GM21367 (cell line): ENCODE data around the gene CARMIL1.

ENCODE experiments used
- ATAC-seq: cut with Tn5 transposase; IDR thresholded peaks from one replicate; pipeline ENCODE4 v1.9.1; 2021; ENCODE audit not compliant: unreplicated experiment

Gene CARMIL1

DNA sequence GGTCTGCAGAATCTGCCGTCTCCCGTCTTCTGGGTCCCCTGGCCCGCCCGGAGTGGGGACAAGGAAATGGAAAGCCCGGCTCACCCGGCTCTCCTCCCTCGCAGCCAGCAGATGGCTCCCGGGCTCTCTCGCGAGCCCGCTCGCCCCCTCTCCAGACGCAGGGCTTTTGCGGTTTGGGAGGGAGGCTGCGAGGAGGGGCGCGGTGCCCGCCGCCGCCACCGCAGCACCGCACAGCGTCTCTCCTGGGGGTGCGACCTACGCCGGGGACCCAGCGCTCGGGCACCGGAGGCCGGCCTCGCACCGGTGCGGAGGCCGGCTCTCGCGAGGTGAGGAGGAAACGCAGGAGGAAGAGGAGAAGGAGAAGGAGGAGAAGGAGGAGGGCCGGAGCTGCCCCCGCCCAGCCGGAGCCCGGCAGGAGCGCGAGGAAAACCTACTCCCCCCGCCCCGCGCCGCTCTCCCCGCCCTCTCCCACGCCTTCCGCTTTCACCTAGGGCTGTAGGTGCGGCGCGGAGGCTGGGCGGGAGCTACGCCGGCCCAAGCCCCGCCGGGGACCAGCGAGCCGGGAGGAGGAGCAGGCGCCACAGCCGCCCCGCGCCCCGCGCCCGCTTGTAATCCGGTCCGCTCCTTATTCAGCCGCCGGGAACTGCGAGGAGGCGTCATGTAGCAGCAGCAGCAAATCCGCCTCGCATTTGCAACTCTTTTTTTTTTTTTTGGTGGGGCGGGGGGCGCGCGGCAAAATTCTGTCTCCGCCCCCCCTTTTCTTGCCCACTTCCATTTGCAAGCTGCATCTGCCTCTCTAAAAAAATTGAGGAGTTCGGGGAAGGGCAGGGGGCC, at the start of gene CARMIL1:
Gene CARMIL1 (plus strand): TSS at position 461 of the 834 bp plus-strand sequence. CDS start 422 bp downstream, outside the sequence.
- ATAC-seq: peak; percentile 55

DNA sequence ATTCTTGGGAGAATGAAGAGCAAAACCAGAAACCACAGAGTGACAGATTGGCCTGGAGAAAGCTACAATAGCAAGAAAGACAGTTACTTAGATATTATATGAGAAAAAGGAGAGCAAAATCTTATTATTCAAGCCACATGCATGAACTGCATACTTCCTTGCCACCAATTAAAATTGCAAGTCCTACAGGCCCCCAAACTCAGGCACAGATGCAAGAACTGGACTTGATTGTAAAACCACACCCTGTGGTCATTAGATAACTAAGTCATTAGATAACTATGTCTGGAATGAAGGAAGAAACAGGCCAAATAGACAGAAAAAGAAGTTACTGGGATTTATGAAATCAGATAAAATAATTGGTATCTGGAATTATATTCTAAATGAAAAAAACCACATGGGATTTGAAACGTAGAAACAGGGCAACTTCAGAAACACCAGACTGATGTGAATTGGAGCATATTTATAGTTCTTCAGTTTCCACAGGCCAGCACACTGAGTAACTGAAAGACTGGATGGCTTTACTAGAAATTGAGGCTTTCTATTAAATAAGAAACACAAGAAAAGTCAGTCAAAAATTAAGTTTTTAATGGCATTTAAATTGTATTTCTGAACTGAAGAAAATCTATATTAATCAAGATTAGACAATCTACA, 49.4 kb upstream of the CARMIL1 start:
- ATAC-seq: no peak

DNA sequence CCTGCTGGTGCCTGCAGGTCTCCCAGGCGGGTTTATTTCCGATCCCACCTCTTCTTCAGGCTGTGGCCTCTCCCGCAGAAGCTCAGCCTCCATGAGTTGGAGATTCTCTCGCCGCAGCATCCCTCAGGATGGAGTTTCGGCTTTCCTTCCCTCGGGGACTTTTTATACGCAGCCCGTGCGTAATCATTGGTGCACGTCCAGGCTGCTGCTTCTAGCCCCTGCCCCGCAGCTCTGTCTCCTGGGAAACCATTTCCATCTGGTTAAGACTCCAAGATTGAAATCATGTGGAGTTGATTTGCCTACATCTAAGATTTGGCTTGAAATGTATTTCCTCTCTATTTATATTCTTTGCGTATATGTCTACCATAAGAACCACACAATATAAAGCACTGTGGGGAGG, 46.7 kb upstream of the CARMIL1 start:
- ATAC-seq: no peak

GRCh38 chr6:25233226-25233625, 45.9 kb upstream of the CARMIL1 start:
- ATAC-seq: no peak

DNA sequence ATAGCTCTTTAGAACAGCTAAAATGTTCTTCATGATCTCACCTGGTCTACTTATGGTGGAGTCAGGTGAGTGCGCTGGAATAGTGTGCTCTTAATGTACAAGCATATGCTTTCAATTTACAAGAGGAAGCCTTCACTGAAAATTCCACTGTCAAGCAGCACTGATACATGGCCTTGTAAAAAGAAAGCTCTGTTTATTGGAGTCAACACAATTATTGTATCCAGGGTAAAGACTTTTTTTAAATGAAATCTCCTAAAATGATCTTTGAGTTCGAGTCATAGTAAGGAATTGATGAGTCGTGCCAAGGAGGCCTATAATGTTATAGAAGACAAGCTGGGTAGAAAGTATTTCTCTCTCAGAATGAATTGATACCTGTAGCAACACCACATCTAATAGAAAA, 41.6 kb upstream of the CARMIL1 start:
- no peak for ATAC-seq

- no peak for ATAC-seq
Observed at GRCh38 chr6:25239059-25239458, 40.1 kb upstream of the CARMIL1 start.

DNA sequence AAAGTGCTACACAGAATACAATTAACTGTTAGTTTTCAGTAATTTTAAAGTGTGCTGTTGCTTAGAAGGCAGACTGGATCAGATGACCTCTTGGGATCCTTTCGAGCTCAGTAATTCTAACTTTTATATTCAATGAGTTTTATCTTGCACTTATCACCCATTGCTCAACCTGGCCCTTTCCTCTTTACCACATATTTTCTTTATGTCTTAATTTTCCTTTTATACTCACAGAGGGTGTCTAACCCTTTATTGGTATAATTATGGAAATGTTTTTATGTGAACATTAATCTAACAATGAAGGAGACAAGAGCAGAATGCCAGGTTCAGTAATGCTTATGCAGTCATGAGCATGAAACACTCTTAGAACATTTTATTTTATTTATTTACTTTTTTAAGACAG, 39.7 kb upstream of the CARMIL1 start:
- no peak for ATAC-seq

- ATAC-seq: no peak
Observed at GRCh38 chr6:25242567-25242966, 36.6 kb upstream of the CARMIL1 start.

DNA sequence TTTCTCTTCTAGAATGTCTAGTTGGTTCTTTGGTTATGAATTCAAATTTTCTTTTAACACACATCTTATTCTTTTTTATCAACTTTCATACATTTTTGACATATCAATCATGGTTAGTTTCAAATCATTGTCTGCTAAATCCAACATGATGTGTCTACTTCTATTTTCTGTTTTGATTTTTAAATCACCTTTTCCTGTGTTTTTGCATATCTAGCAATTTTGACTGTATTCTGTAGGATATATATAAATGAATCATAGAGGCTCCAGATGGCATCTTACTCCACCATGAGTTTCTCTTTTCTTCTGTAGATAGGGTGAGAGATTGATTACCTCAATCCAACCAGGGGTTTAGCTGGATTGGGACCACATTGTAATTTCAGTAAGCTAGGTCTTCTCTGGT, 34.3 kb upstream of the CARMIL1 start:
- no peak for ATAC-seq

- no peak for ATAC-seq
Observed at GRCh38 chr6:25248123-25248522, 31.1 kb upstream of the CARMIL1 start.

DNA sequence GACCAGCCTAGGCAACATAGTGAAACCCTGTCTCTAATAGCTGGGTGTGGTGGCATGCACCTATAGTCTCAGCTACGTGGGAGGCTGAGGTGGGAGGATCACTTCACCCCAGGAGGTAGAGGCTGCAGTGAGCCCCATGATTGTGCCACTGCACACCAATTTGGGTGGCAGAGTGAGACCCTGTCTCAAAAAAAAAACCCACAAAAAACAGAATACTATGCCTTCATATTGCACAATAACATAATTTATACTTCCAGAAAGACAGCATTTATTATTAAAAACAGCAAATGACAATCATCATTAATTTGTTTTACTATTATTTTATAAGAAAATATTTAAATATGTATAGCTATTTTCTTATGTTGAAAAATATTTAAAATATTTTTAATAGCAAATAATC, 30.0 kb upstream of the CARMIL1 start:
- ATAC-seq: no peak

GRCh38 chr6:25250878-25251277, 28.3 kb upstream of the CARMIL1 start:
- peak; percentile 44 for ATAC-seq

DNA sequence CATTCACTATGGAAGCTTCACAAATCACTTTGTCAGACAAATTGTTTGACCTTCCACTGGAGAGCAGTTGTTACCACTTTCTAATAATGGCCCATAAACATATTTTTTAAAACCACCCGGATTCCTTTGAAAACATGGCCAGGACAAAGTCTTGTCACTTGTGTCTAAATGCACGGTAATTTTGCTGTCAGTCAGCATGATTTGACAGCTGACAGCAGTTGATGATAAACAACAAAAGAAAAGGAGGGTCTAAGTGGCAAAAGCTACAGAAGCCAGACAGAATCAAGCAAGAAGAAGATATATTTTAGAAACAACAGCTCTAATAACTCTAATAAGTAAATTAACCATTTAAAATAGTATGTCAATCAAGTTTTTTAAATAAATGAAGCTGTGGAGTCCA, 27.7 kb upstream of the CARMIL1 start:
- no peak for ATAC-seq

DNA sequence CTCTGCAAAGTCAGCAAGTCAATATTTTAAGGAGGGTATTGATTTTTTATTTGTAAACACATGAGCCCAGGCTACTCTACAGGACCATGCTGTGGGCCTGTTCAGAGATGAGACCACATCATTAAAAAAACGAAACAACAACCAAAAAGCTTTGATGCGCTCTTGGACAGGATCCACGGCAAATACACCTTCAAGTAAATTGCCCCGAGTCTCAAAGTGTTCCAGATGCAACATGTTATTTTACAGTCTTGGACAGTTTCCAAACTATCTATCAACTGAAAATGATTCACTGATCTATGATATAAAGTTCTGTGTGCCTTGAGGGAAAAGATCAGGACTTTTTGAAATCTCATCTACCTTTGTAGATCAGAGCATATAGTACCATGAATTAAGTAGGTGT, 25.8 kb upstream of the CARMIL1 start:
- no peak for ATAC-seq

- no peak for ATAC-seq
Observed at GRCh38 chr6:25254671-25255070, 24.5 kb upstream of the CARMIL1 start.

DNA sequence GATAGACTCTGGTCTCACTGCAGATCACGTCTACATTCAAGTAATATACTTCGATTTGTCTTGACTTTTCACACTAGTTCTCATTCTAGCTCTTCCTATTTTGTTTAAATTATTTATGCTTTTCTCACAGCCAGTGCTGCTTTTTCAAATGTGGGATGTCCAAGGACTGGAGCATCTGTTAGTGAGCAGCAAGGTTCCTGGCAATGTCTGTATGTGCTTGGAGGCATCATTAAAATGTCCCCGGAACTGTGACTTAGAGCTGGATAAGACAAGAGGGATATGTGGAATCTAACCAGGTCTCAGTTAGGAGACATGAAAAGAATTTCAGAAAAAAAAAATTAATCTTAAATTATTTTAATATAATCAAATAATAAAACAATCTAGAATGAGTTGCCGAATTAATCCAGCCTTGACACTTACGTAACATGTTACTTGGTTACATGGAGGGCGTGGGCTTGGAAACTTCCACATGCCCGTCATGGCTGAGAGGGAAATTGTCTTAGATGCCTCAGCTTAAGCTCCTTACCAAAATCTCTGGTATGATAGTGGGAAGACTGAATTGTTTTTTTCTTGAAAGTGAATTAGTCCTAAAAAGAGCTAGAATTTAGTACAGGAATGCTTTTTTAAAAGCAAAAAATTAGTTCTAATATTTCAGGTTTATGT, 21.4 kb upstream of the CARMIL1 start:
- ATAC-seq: no peak

GRCh38 chr6:25259756-25260155, 19.4 kb upstream of the CARMIL1 start:
- no peak for ATAC-seq

- ATAC-seq: no peak
Observed at GRCh38 chr6:25263657-25264056, 15.5 kb upstream of the CARMIL1 start.

GRCh38 chr6:25266456-25267100, 12.6 kb upstream of the CARMIL1 start:
- ATAC-seq: no peak

- no peak for ATAC-seq
Observed at GRCh38 chr6:25267662-25268061, 11.5 kb upstream of the CARMIL1 start.

GRCh38 chr6:25270559-25270958, 8.6 kb upstream of the CARMIL1 start:
- no peak for ATAC-seq
